ENCODE data around the gene SPDYA. TPM values are rescaled to one million over a fixed set of nuclear protein-coding genes. Genes with fewer than 3 reads are reported as not detected.
A peak's percentile ranks its signal among the peaks of the same experiment; 100 is the strongest.

The SPDYA gene
- total RNA-seq, 1 donor from 2014 or later: 1.8 TPM

- intact Hi-C loops (cut with micrococcal nuclease): no loop called here
- no peak for DNase-seq (ENCODE audit: low spot score)
- H3K4me3 Mint-ChIP-seq (ENCODE audit: low read depth): no peak overlapping the region
- H3K4me1 Mint-ChIP-seq (ENCODE audit: low read depth): no peaks in the 10 kb centered on the region
- H3K36me3 Mint-ChIP-seq (ENCODE audit: low read depth): no peaks in the 10 kb centered on the region
- no peaks in the 10 kb centered on the region for H3K9me3 Mint-ChIP-seq
- H3K27me3 Mint-ChIP-seq (ENCODE audit: low read depth): peaks cover under 1% of the 10 kb centered on the region
- no peak overlapping the region for H3K27ac Mint-ChIP-seq
These were observed 28.3 kb downstream of the SPDYA start for GRCh38 chr2:28838971-28839370.

GRCh38 chr2:28842042-28842441, 31.4 kb downstream of the SPDYA start:
- H3K27me3 Mint-ChIP-seq (ENCODE audit: low read depth): no peaks in the 10 kb centered on the region
- H3K9me3 Mint-ChIP-seq: no peaks in the 10 kb centered on the region
- no peak overlapping the region for H3K4me3 Mint-ChIP-seq (ENCODE audit: low read depth)
- DNase-seq (ENCODE audit: low spot score): no peak
- intact Hi-C loops (cut with micrococcal nuclease): no loop called here
- H3K4me1 Mint-ChIP-seq (ENCODE audit: low read depth): no peaks in the 10 kb centered on the region
- H3K27ac Mint-ChIP-seq: no peak overlapping the region
- H3K36me3 Mint-ChIP-seq (ENCODE audit: low read depth): peaks cover 2% of the 10 kb centered on the region

- DNase-seq (ENCODE audit: low spot score): no peak
- H3K9me3 Mint-ChIP-seq: no peaks in the 10 kb centered on the region
- intact Hi-C loops (cut with micrococcal nuclease): no loop called here
- no peak overlapping the region for H3K4me3 Mint-ChIP-seq (ENCODE audit: low read depth)
- H3K4me1 Mint-ChIP-seq (ENCODE audit: low read depth): no peaks in the 10 kb centered on the region
- peaks cover 5% of the 10 kb centered on the region for H3K36me3 Mint-ChIP-seq (ENCODE audit: low read depth)
- no peak overlapping the region for H3K27ac Mint-ChIP-seq
- no peaks in the 10 kb centered on the region for H3K27me3 Mint-ChIP-seq (ENCODE audit: low read depth)
These were observed 44.6 kb downstream of the SPDYA start for GRCh38 chr2:28855193-28855592.

- intact Hi-C loops (cut with micrococcal nuclease): no loop called here
- Mint-ChIP-seq H3K27me3 (ENCODE audit: low read depth) (no peaks in the 10 kb centered on the region), H3K4me1 (ENCODE audit: low read depth) (no peaks in the 10 kb centered on the region), H3K4me3 (ENCODE audit: low read depth) (no peak overlapping the region), H3K36me3 (ENCODE audit: low read depth) (peaks cover 12% of the 10 kb centered on the region), H3K27ac (no peak overlapping the region), H3K9me3 (no peaks in the 10 kb centered on the region)
- DNase-seq (ENCODE audit: low spot score): no peak
These were observed 45.3 kb downstream of the SPDYA start for GRCh38 chr2:28855977-28856376.

- intact Hi-C loops (cut with micrococcal nuclease): no loop called here
- peaks cover 31% of the 10 kb centered on the region for H3K4me1 Mint-ChIP-seq (ENCODE audit: low read depth)
- peaks cover 23% of the 10 kb centered on the region for H3K36me3 Mint-ChIP-seq (ENCODE audit: low read depth)
- H3K9me3 Mint-ChIP-seq: no peaks in the 10 kb centered on the region
- no peak for DNase-seq (ENCODE audit: low spot score)
- H3K27me3 Mint-ChIP-seq (ENCODE audit: low read depth): no peaks in the 10 kb centered on the region
- peak overlapping the region; percentile 96 for H3K4me3 Mint-ChIP-seq (ENCODE audit: low read depth)
- H3K27ac Mint-ChIP-seq: peak overlapping the region; percentile 36
These were observed 58.0 kb downstream of the SPDYA start for GRCh38 chr2:28868611-28869010.

- intact Hi-C loops (cut with micrococcal nuclease): loop anchor here (1.0 to 2.0 kb wide), 3 partner anchors 25 to 117 kb away; partner anchors contain the start of genes SPDYA and WDR43
- DNase-seq (ENCODE audit: low spot score): no peak
- H3K27ac Mint-ChIP-seq: peak overlapping the region; percentile 91
- peaks cover 16% of the 10 kb centered on the region for H3K36me3 Mint-ChIP-seq (ENCODE audit: low read depth)
- H3K4me1 Mint-ChIP-seq (ENCODE audit: low read depth): peaks cover 24% of the 10 kb centered on the region
- H3K9me3 Mint-ChIP-seq: no peaks in the 10 kb centered on the region
- H3K27me3 Mint-ChIP-seq (ENCODE audit: low read depth): peaks cover under 1% of the 10 kb centered on the region
- H3K4me3 Mint-ChIP-seq (ENCODE audit: low read depth): peak overlapping the region; percentile 96
These were observed 59.0 kb downstream of the SPDYA start for GRCh38 chr2:28869494-28870145.

GRCh38 chr2:28870146-28870891, 59.7 kb downstream of the SPDYA start, which contains the start of gene TRMT61B:
TRMT61B (minus strand) TSS chr2:28870309; CDS start chr2:28870277, 32 bp downstream.
- DNase-seq (ENCODE audit: low spot score): peak; percentile 96
- intact Hi-C loops (cut with micrococcal nuclease): loop anchor here (1.0 to 2.0 kb wide), 3 partner anchors 24 to 118 kb away; partner anchors contain the start of genes SPDYA and WDR43
- H3K36me3 Mint-ChIP-seq (ENCODE audit: low read depth): peaks cover 12% of the 10 kb centered on the region
- peak within 1 kb of the TSS; percentile 91 for H3K27ac Mint-ChIP-seq
- peaks cover 19% of the 10 kb centered on the region for H3K4me1 Mint-ChIP-seq (ENCODE audit: low read depth)
- peaks cover 5% of the 10 kb centered on the region for H3K27me3 Mint-ChIP-seq (ENCODE audit: low read depth)
- peak within 1 kb of the TSS; percentile 96 for H3K4me3 Mint-ChIP-seq (ENCODE audit: low read depth)
- H3K9me3 Mint-ChIP-seq: no peaks in the 10 kb centered on the region

GRCh38 chr2:28871620-28872019, 61.0 kb downstream of the SPDYA start:
- H3K4me3 Mint-ChIP-seq (ENCODE audit: low read depth): no peak overlapping the region
- no peak overlapping the region for H3K27ac Mint-ChIP-seq
- no peak for DNase-seq (ENCODE audit: low spot score)
- no peaks in the 10 kb centered on the region for H3K9me3 Mint-ChIP-seq
- H3K27me3 Mint-ChIP-seq (ENCODE audit: low read depth): peaks cover 16% of the 10 kb centered on the region
- H3K36me3 Mint-ChIP-seq (ENCODE audit: low read depth): peaks cover 11% of the 10 kb centered on the region
- H3K4me1 Mint-ChIP-seq (ENCODE audit: low read depth): peaks cover 18% of the 10 kb centered on the region
- intact Hi-C loops (cut with micrococcal nuclease): loop anchor here (2.0 kb wide), 2 partner anchors 61 to 119 kb away; partner anchors contain the start of gene SPDYA

- no peak for DNase-seq (ENCODE audit: low spot score)
- intact Hi-C loops (cut with micrococcal nuclease): no loop called here
- no peak overlapping the region for H3K4me3 Mint-ChIP-seq (ENCODE audit: low read depth)
These were observed 69.6 kb downstream of the SPDYA start for GRCh38 chr2:28880193-28880592.

GRCh38 chr2:28893488-28893887, 82.9 kb downstream of the SPDYA start:
- no peak overlapping the region for H3K4me3 Mint-ChIP-seq (ENCODE audit: low read depth)
- H3K9me3 Mint-ChIP-seq: no peaks in the 10 kb centered on the region
- H3K27me3 Mint-ChIP-seq (ENCODE audit: low read depth): peaks cover 11% of the 10 kb centered on the region
- H3K4me1 Mint-ChIP-seq (ENCODE audit: low read depth): peaks cover 28% of the 10 kb centered on the region
- DNase-seq (ENCODE audit: low spot score): no peak
- intact Hi-C loops (cut with micrococcal nuclease): loop anchor here (10.0 kb wide), 1 partner anchor 221 kb away; the partner anchor contains the start of gene CLIP4
- H3K36me3 Mint-ChIP-seq (ENCODE audit: low read depth): peaks cover 30% of the 10 kb centered on the region
- H3K27ac Mint-ChIP-seq: no peak overlapping the region

More at GRCh38 chr2:28880193-28880592, 69.6 kb downstream of the SPDYA start:
- H3K9me3 Mint-ChIP-seq: no peaks in the 10 kb centered on the region
- H3K36me3 Mint-ChIP-seq (ENCODE audit: low read depth): no peaks in the 10 kb centered on the region
- H3K27ac Mint-ChIP-seq: no peak overlapping the region
- peaks cover 33% of the 10 kb centered on the region for H3K27me3 Mint-ChIP-seq (ENCODE audit: low read depth)
- no peaks in the 10 kb centered on the region for H3K4me1 Mint-ChIP-seq (ENCODE audit: low read depth)

GRCh38 chr2:28894470-28895188, 84.0 kb downstream of the SPDYA start, which contains the start of gene WDR43:
WDR43 (plus strand) TSS chr2:28894667; CDS start chr2:28894699, 32 bp downstream.
- no peaks in the 10 kb centered on the region for H3K9me3 Mint-ChIP-seq
- H3K27me3 Mint-ChIP-seq (ENCODE audit: low read depth): peaks cover 7% of the 10 kb centered on the region
- intact Hi-C loops (cut with micrococcal nuclease): loop anchor here (1.0 to 10.0 kb wide), 3 partner anchors 24 to 220 kb away; partner anchors contain the start of genes CLIP4, SPDYA and TRMT61B
- DNase-seq (ENCODE audit: low spot score): peak; percentile 97
- H3K4me1 Mint-ChIP-seq (ENCODE audit: low read depth): peaks cover 38% of the 10 kb centered on the region
- H3K4me3 Mint-ChIP-seq (ENCODE audit: low read depth): peak within 1 kb of the TSS; percentile 99
- H3K36me3 Mint-ChIP-seq (ENCODE audit: low read depth): peaks cover 37% of the 10 kb centered on the region
- H3K27ac Mint-ChIP-seq: peak within 1 kb of the TSS; percentile 95

- H3K27me3 Mint-ChIP-seq (ENCODE audit: low read depth): peaks cover 4% of the 10 kb centered on the region
- H3K27ac Mint-ChIP-seq: peak overlapping the region; percentile 95
- peaks cover 42% of the 10 kb centered on the region for H3K4me1 Mint-ChIP-seq (ENCODE audit: low read depth)
- H3K9me3 Mint-ChIP-seq: no peaks in the 10 kb centered on the region
- H3K36me3 Mint-ChIP-seq (ENCODE audit: low read depth): peaks cover 37% of the 10 kb centered on the region
- DNase-seq (ENCODE audit: low spot score): no peak
- peak overlapping the region; percentile 99 for H3K4me3 Mint-ChIP-seq (ENCODE audit: low read depth)
- intact Hi-C loops (cut with micrococcal nuclease): loop anchor here (5.0 to 10.0 kb wide), 2 partner anchors 83 to 219 kb away; partner anchors contain the start of genes CLIP4 and SPDYA
These were observed 84.7 kb downstream of the SPDYA start for GRCh38 chr2:28895189-28895893.
